Measurements from ENCODE around the gene ACVR1C. TPM values are rescaled to one million over a fixed set of nuclear protein-coding genes. Genes with fewer than 3 reads are reported as not detected.

The ACVR1C gene
- total and polyA plus RNA-seq, 7 donors = 0.14 to 2.4 (median 1.6) TPM

DNA sequence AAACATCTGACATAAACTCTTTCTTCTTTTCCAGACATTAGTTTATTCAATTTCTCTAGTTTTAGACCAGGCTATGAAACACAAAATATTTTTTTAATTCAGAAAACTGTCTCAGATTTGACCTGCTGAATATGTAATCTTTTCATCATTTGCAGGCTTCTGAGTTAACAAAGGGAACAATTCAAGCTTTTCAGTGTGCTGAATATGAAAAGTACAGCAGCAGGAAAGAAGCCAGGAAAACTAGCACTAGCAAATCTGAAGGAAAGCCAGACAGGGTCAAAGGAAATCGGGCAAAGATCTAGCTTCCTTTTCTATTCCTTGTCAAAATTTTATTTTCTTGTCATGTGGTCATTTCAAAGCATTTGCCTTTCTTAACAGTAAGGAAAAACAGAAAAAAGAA is 35.3 kb downstream of the ACVR1C start:
- TF ChIP-seq POLR2AphosphoS5 (IDR thresholded peaks at IDR 0.05) (no peak), EP300 (IDR thresholded peaks at IDR 0.05) (no peak), POLR2A (IDR thresholded peaks at IDR 0.05) (no peak)
- TF ChIP-seq, protein P1, sequence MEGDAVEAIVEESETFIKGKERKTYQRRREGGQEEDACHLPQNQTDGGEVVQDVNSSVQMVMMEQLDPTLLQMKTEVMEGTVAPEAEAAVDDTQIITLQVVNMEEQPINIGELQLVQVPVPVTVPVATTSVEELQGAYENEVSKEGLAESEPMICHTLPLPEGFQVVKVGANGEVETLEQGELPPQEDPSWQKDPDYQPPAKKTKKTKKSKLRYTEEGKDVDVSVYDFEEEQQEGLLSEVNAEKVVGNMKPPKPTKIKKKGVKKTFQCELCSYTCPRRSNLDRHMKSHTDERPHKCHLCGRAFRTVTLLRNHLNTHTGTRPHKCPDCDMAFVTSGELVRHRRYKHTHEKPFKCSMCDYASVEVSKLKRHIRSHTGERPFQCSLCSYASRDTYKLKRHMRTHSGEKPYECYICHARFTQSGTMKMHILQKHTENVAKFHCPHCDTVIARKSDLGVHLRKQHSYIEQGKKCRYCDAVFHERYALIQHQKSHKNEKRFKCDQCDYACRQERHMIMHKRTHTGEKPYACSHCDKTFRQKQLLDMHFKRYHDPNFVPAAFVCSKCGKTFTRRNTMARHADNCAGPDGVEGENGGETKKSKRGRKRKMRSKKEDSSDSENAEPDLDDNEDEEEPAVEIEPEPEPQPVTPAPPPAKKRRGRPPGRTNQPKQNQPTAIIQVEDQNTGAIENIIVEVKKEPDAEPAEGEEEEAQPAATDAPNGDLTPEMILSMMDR (IDR thresholded peaks at IDR 0.05) = no peak
- intact Hi-C loops (cut with DNase I) = no loop called here
- 56 to 66% methylated on average over 1 of the region's 1 CpG for WGBS, 2 donors

DNA sequence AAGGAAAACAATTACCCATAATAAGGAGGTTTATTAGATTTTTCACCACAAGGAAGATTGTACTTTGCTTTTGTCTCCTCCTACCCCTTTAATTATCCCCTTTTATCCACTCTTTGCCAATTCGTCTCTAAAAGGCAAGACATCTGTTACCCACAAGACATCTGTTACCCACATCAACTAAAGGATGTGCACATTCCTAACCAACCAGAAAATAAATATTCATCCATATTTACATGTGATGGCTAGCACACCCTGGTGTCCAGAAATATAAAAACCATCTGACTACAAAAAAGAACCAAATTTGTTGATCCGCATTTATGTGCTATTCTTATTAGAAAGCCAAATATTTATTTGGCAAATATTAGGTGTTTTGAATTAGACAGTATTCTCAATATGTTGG is 35.7 kb downstream of the ACVR1C start:
- H3K27ac ChIP-seq = no peak overlapping the region
- intact Hi-C loops (cut with DNase I) = no loop called here
- WGBS, 2 donors = 61 to 80% methylated on average over 2 of the region's 2 CpGs
- H3K27me3 ChIP-seq = peaks cover 0 to 14% (median 0%) of the 10 kb centered on the region in 3 donors
- H3K36me3 ChIP-seq = no peaks in the 10 kb centered on the region
- H3K9me3 ChIP-seq = no peaks in the 10 kb centered on the region
- H3K4me3 ChIP-seq = no peak overlapping the region
- H3K4me1 ChIP-seq = no peaks in the 10 kb centered on the region
- no peak for DNase-seq
- TF ChIP-seq POLR2AphosphoS5 (IDR thresholded peaks at IDR 0.05) (no peak), EP300 (IDR thresholded peaks at IDR 0.05) (no peak), POLR2A (IDR thresholded peaks at IDR 0.05) (no peak)
- TF ChIP-seq, protein P1 (IDR thresholded peaks at IDR 0.05) = no peak

More for the DNA sequence above, 35.3 kb downstream of the ACVR1C start:
- DNase-seq = no peak
- Histone ChIP-seq H3K27me3 (peaks cover 0 to 14% (median 0%) of the 10 kb centered on the region in 3 donors), H3K9me3 (no peaks in the 10 kb centered on the region), H3K4me3 (no peak overlapping the region), H3K27ac (no peak overlapping the region), H3K4me1 (no peaks in the 10 kb centered on the region), H3K36me3 (no peaks in the 10 kb centered on the region)

- TF ChIP-seq EP300 (IDR thresholded peaks at IDR 0.05) (no peak), POLR2A (IDR thresholded peaks at IDR 0.05) (no peak), POLR2AphosphoS5 (IDR thresholded peaks at IDR 0.05) (no peak)
- TF ChIP-seq, protein P1 (IDR thresholded peaks at IDR 0.05) = no peak
- Histone ChIP-seq H3K27ac (no peak overlapping the region), H3K36me3 (no peaks in the 10 kb centered on the region), H3K4me1 (no peaks in the 10 kb centered on the region), H3K4me3 (no peak overlapping the region), H3K27me3 (peaks cover 0 to 8% (median 0%) of the 10 kb centered on the region in 3 donors), H3K9me3 (no peaks in the 10 kb centered on the region)
- DNase-seq = no peak
- WGBS, 2 donors = 90% methylated on average over 3 of the region's 3 CpGs
- intact Hi-C loops (cut with DNase I) = no loop called here
Observed at GRCh38 chr2:157592374-157592773, 36.3 kb downstream of the ACVR1C start.

- Histone ChIP-seq H3K9me3 (peaks cover 0 to 2% (median 0%) of the 10 kb centered on the region in 4 donors), H3K27me3 (no peaks in the 10 kb centered on the region), H3K36me3 (no peaks in the 10 kb centered on the region), H3K4me1 (no peaks in the 10 kb centered on the region), H3K27ac (no peak overlapping the region), H3K4me3 (no peak overlapping the region)
- intact Hi-C loops (cut with DNase I) = no loop called here
- TF ChIP-seq, protein P1 (IDR thresholded peaks at IDR 0.05) = no peak
- TF ChIP-seq POLR2A (IDR thresholded peaks at IDR 0.05) (no peak), POLR2AphosphoS5 (IDR thresholded peaks at IDR 0.05) (no peak), EP300 (IDR thresholded peaks at IDR 0.05) (no peak)
- 85 to 90% methylated on average over 1 of the region's 1 CpG for WGBS, 2 donors
- no peak for DNase-seq
Observed at GRCh38 chr2:157587576-157587975, 41.1 kb downstream of the ACVR1C start.

GRCh38 chr2:157574165-157574564 is 54.5 kb downstream of the ACVR1C start:
- no peak overlapping the region for H3K27ac ChIP-seq
- H3K9me3 ChIP-seq = no peaks in the 10 kb centered on the region
- no peak overlapping the region for H3K4me3 ChIP-seq
- no peak for DNase-seq
- H3K36me3 ChIP-seq = no peaks in the 10 kb centered on the region
- no peaks in the 10 kb centered on the region for H3K4me1 ChIP-seq
- TF ChIP-seq POLR2AphosphoS5 (IDR thresholded peaks at IDR 0.05) (no peak), POLR2A (IDR thresholded peaks at IDR 0.05) (no peak), EP300 (IDR thresholded peaks at IDR 0.05) (no peak)
- TF ChIP-seq, protein P1 (IDR thresholded peaks at IDR 0.05) = no peak
- no peaks in the 10 kb centered on the region for H3K27me3 ChIP-seq
- intact Hi-C loops (cut with DNase I) = no loop called here
